Measurements from ENCODE around the gene TEX13D.

GRCh38 chrX:124362072-124362471 lies 29.6 kb downstream of the TEX13D start:
- no peak for TF ChIP-seq POLR2A (IDR thresholded peaks at IDR 0.05)
- TF ChIP-seq CTCF (IDR thresholded peaks at IDR 0.05): no peak

All from thyroid gland (tissue), 4 donors.